Adrenal gland (tissue), 5 donors: ENCODE data around the gene EIF1AD.
"Not testable (repeated sequence)": the region's sequence is repeated elsewhere in the genome, so short reads cannot be mapped to it uniquely, and the experiment has no call there.

ENCODE experiments used
- POLR2A ChIP-seq, 2 donors: fragments of 450-650 bp; IDR thresholded peaks; one replicate each; pipeline ENCODE4 v1.6.1; 2017; ENCODE audit warnings: antibody characterized with exemption in 2 of 2, mild to moderate bottlenecking in 2 of 2, moderate library complexity in 1 of 2
- TF ChIP-seq, protein P1 (sequence below), 6 experiments: fragments of 450-650 bp in 4 of 6; fragments of 200-600 bp in 2 of 6; sonication (generic) in 1 of 6; IDR thresholded peaks; 1 replicate in 5 of 6; 2 replicates in 1 of 6; pipeline versions ENCODE4 v1.5.1 to v1.8.0; 2016 to 2021; ENCODE audit warnings: antibody characterized with exemption in 6 of 6, mild to moderate bottlenecking in 2 of 6, moderate library complexity in 1 of 6
- donor health status: DM: no; HTN: no; CAD: no.

DNA sequence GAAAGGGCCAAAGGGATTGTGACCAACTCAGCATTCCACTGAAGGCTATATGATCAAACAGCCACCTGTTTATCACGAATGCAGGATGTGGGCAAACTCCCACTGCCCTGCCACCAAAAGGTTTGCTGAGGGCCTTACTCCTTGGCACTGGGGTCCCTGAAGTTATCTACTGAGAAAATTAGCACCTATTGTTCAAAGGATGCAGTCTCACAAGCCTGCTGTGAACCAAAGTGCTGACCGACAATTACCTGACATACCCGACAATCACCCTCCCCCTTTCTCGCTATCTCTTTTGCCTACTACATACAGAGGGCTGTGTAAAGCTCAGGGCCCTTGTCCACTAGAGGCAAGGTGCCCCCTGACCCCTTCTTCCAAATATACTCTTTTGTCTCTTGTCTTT, 8.1 kb upstream of the EIF1AD start:
- TF ChIP-seq POLR2A (IDR thresholded peaks at IDR 0.05), result not testable (repeated sequence)
- TF ChIP-seq, protein P1, sequence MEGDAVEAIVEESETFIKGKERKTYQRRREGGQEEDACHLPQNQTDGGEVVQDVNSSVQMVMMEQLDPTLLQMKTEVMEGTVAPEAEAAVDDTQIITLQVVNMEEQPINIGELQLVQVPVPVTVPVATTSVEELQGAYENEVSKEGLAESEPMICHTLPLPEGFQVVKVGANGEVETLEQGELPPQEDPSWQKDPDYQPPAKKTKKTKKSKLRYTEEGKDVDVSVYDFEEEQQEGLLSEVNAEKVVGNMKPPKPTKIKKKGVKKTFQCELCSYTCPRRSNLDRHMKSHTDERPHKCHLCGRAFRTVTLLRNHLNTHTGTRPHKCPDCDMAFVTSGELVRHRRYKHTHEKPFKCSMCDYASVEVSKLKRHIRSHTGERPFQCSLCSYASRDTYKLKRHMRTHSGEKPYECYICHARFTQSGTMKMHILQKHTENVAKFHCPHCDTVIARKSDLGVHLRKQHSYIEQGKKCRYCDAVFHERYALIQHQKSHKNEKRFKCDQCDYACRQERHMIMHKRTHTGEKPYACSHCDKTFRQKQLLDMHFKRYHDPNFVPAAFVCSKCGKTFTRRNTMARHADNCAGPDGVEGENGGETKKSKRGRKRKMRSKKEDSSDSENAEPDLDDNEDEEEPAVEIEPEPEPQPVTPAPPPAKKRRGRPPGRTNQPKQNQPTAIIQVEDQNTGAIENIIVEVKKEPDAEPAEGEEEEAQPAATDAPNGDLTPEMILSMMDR (IDR thresholded peaks at IDR 0.05), result not testable (repeated sequence)
